HG03571 (cell line): Measurements from ENCODE around the gene TGM3.

Source experiments
- ATAC-seq: cut with Tn5 transposase; IDR thresholded peaks from one replicate; pipeline ENCODE4 v1.9.1; 2021; ENCODE audit not compliant: unreplicated experiment

TGM3 gene

GRCh38 chr20:2335096-2335870 lies 39.5 kb downstream of the TGM3 start:
- no peak for ATAC-seq

DNA sequence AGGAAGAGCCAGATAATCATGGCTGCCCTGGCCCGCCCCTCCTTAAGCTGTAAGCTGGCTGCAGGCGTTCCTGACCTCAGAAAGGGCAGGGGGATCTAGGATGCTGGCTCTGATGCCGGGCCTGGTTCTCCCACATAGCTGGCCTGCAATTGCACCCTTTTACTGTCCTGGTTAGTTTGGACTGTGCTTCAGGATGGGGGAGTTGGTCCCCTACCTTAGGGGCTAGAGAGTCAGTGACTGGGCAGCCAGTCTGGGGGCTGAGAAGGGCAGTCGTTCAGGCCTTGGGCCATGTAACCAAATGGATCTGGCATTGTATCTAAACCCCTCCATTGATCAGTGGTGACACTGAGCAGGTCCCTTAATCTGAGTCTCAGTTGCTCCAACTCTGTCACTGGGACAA lies 40.7 kb downstream of the TGM3 start:
- no peak for ATAC-seq

DNA sequence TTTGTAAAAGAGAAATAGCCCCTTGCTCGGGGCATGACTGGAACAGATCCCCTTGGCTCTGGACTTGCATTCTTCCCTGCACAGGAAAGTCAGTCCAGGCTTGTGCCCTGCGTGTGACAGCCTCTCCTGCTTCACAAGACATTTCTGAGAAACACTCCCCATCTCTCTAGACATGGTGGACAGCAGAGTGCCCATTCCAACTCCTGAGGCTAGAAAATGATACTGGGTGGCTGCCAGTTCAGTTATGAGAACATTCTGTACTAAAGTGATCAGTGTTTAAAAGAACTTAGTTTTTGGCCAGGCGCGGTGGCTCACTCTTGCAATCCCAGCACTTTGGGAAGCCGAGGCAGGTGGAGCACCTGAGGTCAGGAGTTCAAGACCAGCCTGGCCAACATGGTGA lies 41.3 kb downstream of the TGM3 start:
- ATAC-seq, result no peak

- ATAC-seq, result no peak
These were observed 42.7 kb downstream of the TGM3 start for GRCh38 chr20:2338411-2339066.

GRCh38 chr20:2340136-2340535 lies 44.3 kb downstream of the TGM3 start:
- ATAC-seq, result no peak

GRCh38 chr20:2340823-2341222 lies 45.0 kb downstream of the TGM3 start:
- no peak for ATAC-seq

DNA sequence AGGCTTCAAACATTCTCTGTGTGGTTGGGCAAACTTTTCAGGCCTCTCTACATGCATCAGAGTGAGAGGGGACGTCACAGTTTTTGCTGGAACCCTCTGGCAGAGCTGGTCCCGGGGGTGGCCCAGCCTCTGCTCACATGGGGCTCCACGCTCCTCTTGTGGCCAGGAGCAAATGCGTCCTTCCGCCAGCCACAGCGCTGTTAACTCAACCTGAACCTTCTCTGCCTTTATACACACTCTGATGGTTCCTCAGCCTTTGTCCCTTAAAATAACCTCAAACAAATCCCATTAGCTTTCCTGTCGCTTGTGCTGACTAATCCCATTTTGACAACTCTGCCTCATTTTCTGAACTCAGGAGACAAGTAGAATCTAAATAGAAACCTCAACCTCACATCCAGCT lies 45.5 kb downstream of the TGM3 start:
- no peak for ATAC-seq

- ATAC-seq, result no peak
These were observed 46.4 kb downstream of the TGM3 start for GRCh38 chr20:2342243-2342642.

DNA sequence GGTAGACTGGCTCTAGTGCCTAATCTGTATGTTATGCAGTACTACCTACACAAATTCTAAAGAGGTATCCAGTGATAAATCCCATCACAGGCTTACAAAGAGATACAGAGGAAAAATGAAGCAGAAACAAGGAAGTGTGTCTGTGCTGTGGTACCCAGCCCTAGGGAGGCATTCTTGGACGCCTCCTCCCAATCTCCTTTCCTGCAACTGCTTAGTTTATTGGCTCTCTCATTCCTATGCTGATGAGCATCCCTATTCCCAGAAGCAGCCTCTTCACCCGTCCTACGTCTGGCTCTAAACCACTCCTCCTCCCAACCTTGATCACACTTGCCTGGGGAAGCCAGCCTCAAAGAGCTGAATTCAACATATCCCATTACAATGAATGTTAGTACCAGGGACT lies 50.4 kb downstream of the TGM3 start:
- ATAC-seq, result no peak

DNA sequence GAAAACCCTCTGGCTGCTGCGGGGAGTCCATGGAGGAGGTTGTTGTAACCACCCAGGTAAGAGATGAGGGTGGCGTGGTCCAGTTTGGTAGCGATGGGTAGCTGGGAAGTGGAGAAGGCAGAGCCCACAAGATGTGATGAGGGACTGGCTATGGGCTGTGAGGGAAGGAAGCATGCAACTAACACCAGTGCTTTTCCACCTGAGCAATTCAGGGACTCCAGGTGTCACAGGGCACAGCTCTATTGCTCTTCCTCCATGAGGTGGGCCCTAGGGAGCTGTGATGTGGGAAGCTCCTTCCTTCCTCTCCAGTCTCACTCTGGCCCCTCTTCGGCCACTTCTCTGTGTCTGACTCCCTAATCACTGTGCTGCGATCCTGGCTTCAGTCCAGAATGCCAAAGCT lies 52.5 kb downstream of the TGM3 start:
- ATAC-seq, result no peak

DNA sequence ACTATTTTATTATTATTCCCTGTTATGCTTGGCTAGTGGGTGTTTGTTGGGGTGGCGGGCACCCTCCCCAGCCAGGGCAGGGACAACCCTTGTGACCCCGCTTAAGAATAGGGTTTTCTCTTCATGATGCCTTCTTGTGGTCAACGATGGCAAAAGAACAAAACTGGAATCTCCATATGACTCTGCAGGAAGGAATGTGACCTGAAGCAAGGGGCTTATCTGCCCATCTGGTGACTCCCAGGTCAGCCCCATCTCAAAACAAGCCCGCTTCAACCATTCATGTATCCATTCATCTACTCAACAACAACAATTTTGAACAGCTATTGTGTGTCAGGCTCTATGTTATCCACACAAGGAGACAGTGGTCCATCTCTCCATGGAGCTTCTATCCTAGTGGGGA lies 54.0 kb downstream of the TGM3 start:
- no peak for ATAC-seq

DNA sequence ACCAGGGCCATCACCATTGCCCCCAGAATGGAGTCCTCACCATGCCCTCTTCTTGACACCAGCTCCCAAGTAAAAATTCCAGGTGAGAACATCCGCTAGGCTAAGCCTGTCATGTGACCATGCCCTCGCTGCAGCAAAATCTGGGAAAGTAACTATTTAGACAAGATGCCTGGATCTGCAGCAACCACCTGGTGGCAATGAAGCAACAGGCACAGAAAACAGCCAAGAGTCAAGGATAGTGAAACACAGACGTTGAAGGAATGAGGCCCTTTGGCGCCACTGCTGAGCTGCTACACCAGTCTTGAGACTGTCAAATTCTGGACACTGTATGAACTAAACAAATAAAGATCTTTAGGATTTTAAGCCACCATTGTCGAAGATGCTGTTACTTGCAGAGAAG lies 54.8 kb downstream of the TGM3 start:
- no peak for ATAC-seq

DNA sequence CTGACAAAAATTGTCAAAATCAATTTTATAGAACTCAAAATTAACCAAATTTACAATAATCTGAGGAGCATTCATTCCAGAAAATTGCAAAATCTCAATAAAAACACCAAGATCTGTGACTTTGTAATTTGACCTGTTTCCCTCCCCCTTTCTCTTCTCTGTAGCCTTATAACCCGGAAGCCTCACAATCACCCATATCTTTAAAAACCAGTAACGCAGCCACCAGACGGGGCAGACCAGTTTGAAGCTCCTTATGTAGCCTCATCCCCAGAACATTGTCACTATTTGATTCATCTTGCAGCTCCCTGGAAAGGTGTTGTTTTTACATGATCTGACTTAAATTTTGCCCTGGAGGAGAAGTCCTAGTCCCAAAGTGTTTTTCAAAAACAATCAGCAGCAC lies 57.4 kb downstream of the TGM3 start:
- no peak for ATAC-seq

- no peak for ATAC-seq
These were observed 61.3 kb downstream of the TGM3 start for GRCh38 chr20:2357114-2357513.

DNA sequence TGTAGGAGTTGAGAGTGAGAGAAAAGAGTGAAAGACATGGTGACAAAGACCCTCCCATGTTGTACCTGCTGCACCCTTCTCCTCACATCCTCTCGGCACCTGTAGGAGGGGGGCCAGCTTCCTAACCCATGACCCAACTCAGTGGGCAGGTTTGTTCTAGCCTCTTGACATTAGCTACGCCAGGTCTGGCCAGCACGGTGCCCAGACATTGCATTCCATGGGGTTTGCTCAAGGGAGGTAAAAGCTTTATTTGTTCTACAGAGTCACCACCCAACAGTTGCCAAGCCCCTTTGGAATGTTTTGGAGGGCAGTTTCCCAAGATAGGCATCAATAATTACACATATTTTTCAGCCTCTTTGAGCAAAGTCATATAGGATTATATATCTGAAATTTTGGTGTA lies 62.2 kb downstream of the TGM3 start:
- no peak for ATAC-seq

GRCh38 chr20:2361035-2361593 lies 65.3 kb downstream of the TGM3 start:
- ATAC-seq, result no peak

DNA sequence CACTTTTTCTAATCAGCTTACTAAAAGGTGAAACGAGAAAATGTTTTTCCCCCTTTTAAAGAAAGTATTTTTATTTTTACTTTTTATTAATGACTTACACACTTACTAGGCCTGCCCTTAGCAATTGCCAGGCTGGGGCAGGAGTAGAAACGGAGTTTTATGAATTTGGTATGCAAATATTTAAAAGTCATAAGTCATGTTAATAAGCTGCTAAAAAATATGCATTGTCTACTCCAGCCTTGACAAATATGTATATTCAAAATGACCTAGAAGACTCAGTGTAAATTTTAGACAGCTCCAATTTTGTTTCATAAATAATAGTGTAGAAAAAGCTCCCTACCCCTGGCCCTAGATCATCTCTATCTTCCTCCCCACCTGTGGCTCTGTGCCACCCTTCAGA lies 67.4 kb downstream of the TGM3 start:
- no peak for ATAC-seq

- ATAC-seq, result no peak
These were observed 67.8 kb downstream of the TGM3 start for GRCh38 chr20:2363587-2363986.

DNA sequence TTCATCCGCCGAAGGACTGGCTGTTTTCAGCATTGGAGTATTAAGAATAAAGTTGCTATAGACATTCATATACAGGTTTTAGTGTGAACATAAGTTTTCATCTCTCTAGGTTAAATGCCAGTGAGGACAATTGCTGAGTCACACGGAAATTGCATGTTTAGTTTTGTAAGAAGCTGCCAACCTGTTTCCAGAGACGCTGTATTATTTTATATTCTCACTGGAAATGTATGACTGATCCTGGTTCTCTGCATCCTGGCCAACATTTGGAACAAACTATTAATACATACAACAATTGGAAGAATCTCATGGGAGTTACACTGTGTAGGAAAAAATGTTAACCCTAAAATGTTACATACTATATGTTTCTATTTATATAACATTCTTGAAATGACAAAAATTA lies 68.2 kb downstream of the TGM3 start:
- no peak for ATAC-seq

DNA sequence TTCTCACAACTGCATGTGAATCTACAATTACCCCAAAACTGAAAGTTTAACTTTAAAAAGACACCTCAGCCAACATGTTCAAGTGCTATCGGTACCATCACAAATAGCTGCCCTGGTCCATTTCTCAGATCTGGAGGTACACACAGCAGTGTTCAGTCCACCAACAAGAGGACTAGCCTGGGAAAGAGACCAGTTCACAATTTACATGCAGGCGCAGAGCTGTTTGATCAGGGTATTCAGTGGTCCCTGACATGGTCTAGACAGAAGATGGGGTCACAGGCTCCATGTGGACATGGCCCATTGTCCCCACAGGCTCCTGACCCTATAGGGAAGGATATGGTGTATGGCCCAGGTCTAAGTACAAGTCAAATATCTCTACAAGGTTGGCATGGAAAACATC lies 69.3 kb downstream of the TGM3 start:
- no peak for ATAC-seq

- no peak for ATAC-seq
These were observed 69.9 kb downstream of the TGM3 start for GRCh38 chr20:2365666-2366065.

DNA sequence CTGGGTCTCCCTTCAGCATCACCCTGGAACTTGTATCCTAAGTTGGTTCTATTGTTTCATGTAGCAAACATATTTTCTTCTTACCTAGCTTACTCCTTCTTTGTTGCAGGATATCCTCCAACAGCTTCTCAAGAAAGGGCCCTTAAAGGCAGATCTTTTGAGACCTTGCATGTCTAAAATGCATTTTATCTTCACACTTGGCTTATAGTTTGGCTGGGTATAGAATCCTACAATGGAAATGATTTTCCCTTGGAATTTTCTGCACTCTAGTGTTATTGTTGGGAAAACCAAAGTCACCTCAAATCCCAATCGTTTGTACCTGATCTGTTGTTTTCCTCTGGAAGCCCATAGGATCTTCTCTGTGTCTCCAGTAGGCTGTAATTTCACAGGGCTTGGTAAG lies 72.8 kb downstream of the TGM3 start:
- ATAC-seq, result no peak

GRCh38 chr20:2373098-2373497 lies 77.3 kb downstream of the TGM3 start:
- ATAC-seq, result no peak
